HL-60 (cell line): ENCODE results near the gene WNT4.

Source experiments
- DNase-seq, 2 experiments: peaks; one replicate each; pipeline ENCODE4 v3.0.0-alpha.2; 2010 to 2020; ENCODE audit warnings: low read depth in 1 of 2, low spot score in 1 of 2
- H3K27ac ChIP-seq: fragments of 250-450 bp; sonication (Bioruptor Pico); replicated peaks from 2 replicates; pipeline ENCODE4 v1.5.1; 2020; ENCODE audit warnings: mild to moderate bottlenecking, moderate library complexity
- H3K27me3 ChIP-seq: fragments of 250-450 bp; sonication (Bioruptor Pico); 2 replicates; pipeline ENCODE4 v1.5.1; 2021; ENCODE audit warnings: mild to moderate bottlenecking, moderate library complexity; ENCODE audit not compliant: insufficient read depth, poor library complexity, severe bottlenecking
- H3K4me3 ChIP-seq: replicated peaks from 2 replicates; pipeline ENCODE4 v1.5.1; 2011; ENCODE audit warnings: mild to moderate bottlenecking, control low read depth, low read length; ENCODE audit not compliant: insufficient read depth
- CTCF ChIP-seq: IDR thresholded peaks from one replicate; pipeline ENCODE4 v1.5.1; 2011; ENCODE audit warnings: low read length, control low read depth, inconsistent platforms; ENCODE audit not compliant: insufficient read depth
- GABPA ChIP-seq: IDR thresholded peaks from 2 replicates; pipeline ENCODE4 v1.6.1; 2012; ENCODE audit warnings: low read depth
- POLR2AphosphoS5 ChIP-seq: IDR thresholded peaks from 2 replicates; pipeline ENCODE4 v1.6.1; 2012; ENCODE audit warnings: low read depth
- SPI1 ChIP-seq: IDR thresholded peaks from 2 replicates; pipeline ENCODE4 v1.6.1; 2012; ENCODE audit warnings: low read depth, mild to moderate bottlenecking, borderline replicate concordance
- TF ChIP-seq, protein P1 (sequence below): IDR thresholded peaks from 2 replicates; pipeline ENCODE4 v1.6.1; 2012; ENCODE audit warnings: low read depth; ENCODE audit not compliant: insufficient replicate concordance

WNT4 gene

GRCh38 chr1:22088331-22088730 is 54.6 kb downstream of the WNT4 start:
- peak overlapping the region; percentile 50 for H3K27ac ChIP-seq
- TF ChIP-seq SPI1: peak; percentile 50; the same call in 1 of the 2 replicates
- no peak for TF ChIP-seq POLR2AphosphoS5

GRCh38 chr1:22080191-22080590 is 62.7 kb downstream of the WNT4 start:
- Histone ChIP-seq H3K4me3 (no peak overlapping the region), H3K27ac (no peak overlapping the region), H3K27me3 (no peaks in the 10 kb centered on the region)
- TF ChIP-seq POLR2AphosphoS5: no peak
- no peak for TF ChIP-seq SPI1
- TF ChIP-seq CTCF: no peak
- TF ChIP-seq, protein P1, sequence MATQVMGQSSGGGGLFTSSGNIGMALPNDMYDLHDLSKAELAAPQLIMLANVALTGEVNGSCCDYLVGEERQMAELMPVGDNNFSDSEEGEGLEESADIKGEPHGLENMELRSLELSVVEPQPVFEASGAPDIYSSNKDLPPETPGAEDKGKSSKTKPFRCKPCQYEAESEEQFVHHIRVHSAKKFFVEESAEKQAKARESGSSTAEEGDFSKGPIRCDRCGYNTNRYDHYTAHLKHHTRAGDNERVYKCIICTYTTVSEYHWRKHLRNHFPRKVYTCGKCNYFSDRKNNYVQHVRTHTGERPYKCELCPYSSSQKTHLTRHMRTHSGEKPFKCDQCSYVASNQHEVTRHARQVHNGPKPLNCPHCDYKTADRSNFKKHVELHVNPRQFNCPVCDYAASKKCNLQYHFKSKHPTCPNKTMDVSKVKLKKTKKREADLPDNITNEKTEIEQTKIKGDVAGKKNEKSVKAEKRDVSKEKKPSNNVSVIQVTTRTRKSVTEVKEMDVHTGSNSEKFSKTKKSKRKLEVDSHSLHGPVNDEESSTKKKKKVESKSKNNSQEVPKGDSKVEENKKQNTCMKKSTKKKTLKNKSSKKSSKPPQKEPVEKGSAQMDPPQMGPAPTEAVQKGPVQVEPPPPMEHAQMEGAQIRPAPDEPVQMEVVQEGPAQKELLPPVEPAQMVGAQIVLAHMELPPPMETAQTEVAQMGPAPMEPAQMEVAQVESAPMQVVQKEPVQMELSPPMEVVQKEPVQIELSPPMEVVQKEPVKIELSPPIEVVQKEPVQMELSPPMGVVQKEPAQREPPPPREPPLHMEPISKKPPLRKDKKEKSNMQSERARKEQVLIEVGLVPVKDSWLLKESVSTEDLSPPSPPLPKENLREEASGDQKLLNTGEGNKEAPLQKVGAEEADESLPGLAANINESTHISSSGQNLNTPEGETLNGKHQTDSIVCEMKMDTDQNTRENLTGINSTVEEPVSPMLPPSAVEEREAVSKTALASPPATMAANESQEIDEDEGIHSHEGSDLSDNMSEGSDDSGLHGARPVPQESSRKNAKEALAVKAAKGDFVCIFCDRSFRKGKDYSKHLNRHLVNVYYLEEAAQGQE: no peak
- no peak for TF ChIP-seq GABPA
- no peak for DNase-seq

More at GRCh38 chr1:22088331-22088730, 54.6 kb downstream of the WNT4 start:
- Histone ChIP-seq H3K27me3 (no peaks in the 10 kb centered on the region), H3K4me3 (no peak overlapping the region)
- no peak for DNase-seq

- H3K27ac ChIP-seq: peak overlapping the region; percentile 21; the same call in 1 of the 2 replicates
- TF ChIP-seq POLR2AphosphoS5 (no peak), CTCF (no peak), SPI1 (no peak), GABPA (no peak)
- TF ChIP-seq, protein P1: no peak
- H3K27me3 ChIP-seq: no peaks in the 10 kb centered on the region
- DNase-seq: no peak
- no peak overlapping the region for H3K4me3 ChIP-seq
These were observed 64.8 kb downstream of the WNT4 start for GRCh38 chr1:22078133-22078532.

DNA sequence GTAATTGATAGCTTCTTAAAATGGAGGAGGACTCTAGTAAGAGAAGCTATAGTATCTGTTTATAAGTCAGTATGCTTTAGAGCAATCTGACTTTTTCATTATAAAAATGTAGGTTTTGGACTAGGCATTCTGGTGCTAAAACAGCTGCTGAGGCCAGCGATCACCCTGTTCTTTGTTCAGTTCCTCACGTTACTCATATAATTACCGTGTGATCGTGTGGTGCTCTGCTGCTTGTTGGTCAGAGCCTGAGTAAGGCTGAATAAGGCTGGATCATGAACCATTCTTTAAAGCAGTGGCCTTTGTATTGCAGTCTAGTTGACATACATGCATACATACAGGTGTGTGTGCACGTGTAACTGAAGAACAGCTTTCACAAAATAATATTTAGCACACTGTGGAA is 65.2 kb downstream of the WNT4 start:
- Histone ChIP-seq H3K27ac (peak overlapping the region; percentile 21; the same call in 1 of the 2 replicates), H3K4me3 (no peak overlapping the region), H3K27me3 (no peaks in the 10 kb centered on the region)
- DNase-seq: no peak
- TF ChIP-seq POLR2AphosphoS5 (no peak), SPI1 (no peak), GABPA (no peak), CTCF (no peak)
- TF ChIP-seq, protein P1: no peak
